Tibial nerve (tissue), 4 donors: Measurements from ENCODE around the gene NAXE.

Experiments used
- EP300 ChIP-seq, 2 donors: sonication (generic); formaldehyde crosslinking; IDR thresholded peaks; one replicate each; pipeline ENCODE4 v1.6.1; 2017; ENCODE audit warnings: antibody characterized with exemption in 2 of 2, mild to moderate bottlenecking in 1 of 2
- POLR2A ChIP-seq, 2 donors: fragments of 450-650 bp; IDR thresholded peaks; one replicate each; pipeline ENCODE4 v1.6.1; 2017; ENCODE audit warnings: antibody characterized with exemption in 2 of 2, mild to moderate bottlenecking in 2 of 2, moderate library complexity in 2 of 2
- TF ChIP-seq, protein P1 (sequence below), 5 experiments: fragments of 200-600 bp in 3 of 5; fragments of 450-650 bp in 2 of 5; sonication (generic) in 3 of 5; IDR thresholded peaks; one replicate each; pipeline ENCODE4 v1.5.1; 2016 to 2019; ENCODE audit warnings: antibody characterized with exemption in 5 of 5, mild to moderate bottlenecking in 3 of 5, moderate library complexity in 2 of 5

DNA sequence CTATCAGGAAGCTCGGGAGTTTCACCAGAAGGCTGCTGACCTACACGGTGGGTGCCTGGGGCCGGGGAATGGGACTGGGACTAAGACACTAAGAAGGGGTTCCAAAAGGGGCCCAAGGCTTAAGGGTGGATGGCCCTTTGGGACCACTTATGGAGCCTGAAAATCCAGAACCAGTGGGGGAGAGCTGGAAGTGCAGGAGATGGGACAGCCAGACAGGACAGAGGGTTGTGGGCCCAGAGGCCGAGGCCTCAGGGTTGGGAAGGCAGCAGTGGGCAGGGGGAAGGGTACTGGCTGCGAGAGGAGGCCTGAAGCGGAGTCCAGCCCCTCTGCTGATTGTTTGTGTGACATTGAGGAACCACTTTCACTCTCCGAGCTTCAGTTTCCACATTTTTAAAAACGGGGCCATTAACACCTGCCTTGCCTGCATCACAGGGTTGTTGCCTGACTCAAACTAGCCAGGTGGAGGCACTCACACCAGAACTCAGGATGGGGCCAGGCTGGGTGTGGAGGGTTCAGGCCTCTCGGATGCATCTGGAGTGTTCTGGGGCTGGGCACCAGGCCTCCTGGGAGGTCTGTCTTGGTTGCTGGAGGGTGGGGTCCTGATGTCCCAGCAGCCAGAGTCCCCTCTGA lies 9.1 kb upstream of the NAXE start:
- TF ChIP-seq POLR2A (IDR thresholded peaks at IDR 0.05) (no peak), EP300 (IDR thresholded peaks at IDR 0.05) (no peak)
- TF ChIP-seq, protein P1, sequence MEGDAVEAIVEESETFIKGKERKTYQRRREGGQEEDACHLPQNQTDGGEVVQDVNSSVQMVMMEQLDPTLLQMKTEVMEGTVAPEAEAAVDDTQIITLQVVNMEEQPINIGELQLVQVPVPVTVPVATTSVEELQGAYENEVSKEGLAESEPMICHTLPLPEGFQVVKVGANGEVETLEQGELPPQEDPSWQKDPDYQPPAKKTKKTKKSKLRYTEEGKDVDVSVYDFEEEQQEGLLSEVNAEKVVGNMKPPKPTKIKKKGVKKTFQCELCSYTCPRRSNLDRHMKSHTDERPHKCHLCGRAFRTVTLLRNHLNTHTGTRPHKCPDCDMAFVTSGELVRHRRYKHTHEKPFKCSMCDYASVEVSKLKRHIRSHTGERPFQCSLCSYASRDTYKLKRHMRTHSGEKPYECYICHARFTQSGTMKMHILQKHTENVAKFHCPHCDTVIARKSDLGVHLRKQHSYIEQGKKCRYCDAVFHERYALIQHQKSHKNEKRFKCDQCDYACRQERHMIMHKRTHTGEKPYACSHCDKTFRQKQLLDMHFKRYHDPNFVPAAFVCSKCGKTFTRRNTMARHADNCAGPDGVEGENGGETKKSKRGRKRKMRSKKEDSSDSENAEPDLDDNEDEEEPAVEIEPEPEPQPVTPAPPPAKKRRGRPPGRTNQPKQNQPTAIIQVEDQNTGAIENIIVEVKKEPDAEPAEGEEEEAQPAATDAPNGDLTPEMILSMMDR (IDR thresholded peaks at IDR 0.05), result no peak
